ENCODE data around the gene TGFBR3. TPM values are rescaled to one million over a fixed set of nuclear protein-coding genes. Genes with fewer than 3 reads are reported as not detected.
A peak's percentile ranks its signal among the peaks of the same experiment; 100 is the strongest.

Gene TGFBR3
- polyA plus RNA-seq, 3 donors = 91.8 to 124 (median 95.6) TPM

DNA sequence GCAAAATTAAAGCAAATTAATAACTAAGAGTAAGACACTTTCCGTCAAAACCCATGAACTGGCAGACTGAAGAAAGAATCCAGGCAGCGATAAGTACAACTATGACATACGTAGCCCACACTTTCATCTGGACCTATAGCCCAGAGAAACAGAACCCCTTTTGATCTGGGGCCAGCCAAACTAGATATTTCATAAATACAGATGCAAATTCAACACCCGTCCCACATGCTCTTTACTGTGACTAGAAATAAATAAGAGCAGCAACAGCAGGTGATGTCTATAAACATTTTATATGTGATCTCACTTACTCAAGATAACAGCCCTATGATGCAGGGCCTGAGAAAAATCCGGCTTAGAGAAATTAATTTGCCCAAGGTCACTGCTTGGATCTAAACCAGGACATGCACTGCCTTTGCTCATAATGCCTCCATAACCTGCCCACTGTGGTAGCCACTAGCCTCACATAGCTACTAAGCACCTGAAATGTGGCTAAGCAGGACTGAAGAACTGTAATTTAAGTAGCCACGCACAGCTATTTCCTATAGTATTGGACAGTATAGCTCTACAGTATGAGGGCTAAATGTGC, 130.2 kb downstream of the TGFBR3 start:
- DNase-seq (ENCODE audit: extremely low read depth in 1 of 11, low read depth in 9 of 11, low spot score in 4 of 11) = no peak

DNA sequence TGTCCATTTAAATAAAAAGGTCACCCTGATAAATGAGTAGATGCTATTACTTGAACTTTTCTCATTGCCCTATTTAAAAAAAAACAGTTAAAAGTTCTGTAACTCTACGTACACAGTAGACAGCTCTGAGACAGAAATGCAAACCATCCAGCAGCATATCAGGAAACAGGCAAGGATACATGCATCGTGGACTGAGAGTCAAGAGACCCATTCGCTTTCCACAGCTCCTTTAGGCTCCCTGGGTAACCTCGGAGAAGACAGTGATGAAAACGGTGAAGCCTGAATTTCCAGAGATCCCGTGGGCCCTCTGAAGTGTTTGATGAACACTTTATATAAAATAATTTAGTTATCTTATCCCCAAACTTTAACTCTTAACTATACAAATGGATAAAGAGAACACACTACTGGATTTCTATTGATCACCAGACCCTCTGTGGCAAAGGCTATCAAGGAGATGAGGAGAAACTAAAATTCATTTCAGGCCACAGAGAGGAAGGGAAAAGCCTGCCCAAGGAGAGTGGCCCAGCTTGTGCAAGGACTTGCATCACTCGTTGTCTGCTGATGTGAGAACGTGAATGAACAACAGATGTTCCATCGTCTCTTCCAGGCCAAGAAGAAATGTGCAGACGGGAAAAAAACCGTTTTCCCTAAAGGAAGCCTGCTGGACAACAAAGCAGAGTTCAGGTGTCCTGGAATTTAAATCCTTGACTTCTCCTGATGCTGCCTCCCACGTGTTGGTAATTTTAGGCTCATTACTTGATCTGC, 131.0 kb downstream of the TGFBR3 start:
- no peak for DNase-seq (ENCODE audit: extremely low read depth in 1 of 11, low read depth in 9 of 11, low spot score in 4 of 11)

DNA sequence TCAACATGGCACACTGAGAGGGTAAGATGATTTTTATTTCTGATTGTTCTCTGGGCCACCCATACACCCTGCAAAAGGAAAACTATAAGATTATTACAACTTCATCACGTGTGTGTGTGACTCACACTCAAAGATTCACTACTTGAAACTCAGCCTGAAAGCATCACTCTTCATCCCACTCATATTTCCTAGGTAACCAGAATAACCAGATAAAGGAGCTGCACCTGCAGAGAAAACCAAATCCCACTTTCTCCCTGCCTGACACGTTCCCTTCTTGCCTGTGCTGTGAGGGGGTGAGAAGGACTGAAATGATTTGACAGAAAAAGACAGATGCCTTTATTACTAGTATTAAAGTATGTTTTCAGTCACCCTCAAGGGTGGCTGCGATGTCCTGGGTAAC, 131.6 kb downstream of the TGFBR3 start:
- no peak for DNase-seq (ENCODE audit: extremely low read depth in 1 of 11, low read depth in 9 of 11, low spot score in 4 of 11)

DNA sequence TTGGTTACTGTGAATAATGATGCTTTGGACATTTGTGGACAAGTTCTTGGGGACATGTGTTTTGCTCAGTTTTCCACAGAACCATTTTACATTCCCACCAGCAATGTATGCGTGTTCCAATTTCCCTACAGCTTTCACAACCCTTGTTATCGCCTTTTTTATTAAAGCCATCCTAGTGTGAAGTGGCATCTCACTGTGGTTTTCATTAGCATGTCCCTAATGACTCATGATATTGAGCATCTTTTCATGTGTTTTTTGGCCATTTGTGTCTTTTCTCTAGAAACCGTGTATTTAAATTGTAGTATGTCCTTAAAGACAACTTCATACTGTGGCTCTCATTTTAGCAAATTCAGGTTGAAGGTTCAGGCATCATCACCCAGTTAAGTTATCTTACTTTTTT, 132.1 kb downstream of the TGFBR3 start:
- no peak for DNase-seq (ENCODE audit: extremely low read depth in 1 of 11, low read depth in 9 of 11, low spot score in 4 of 11)

DNA sequence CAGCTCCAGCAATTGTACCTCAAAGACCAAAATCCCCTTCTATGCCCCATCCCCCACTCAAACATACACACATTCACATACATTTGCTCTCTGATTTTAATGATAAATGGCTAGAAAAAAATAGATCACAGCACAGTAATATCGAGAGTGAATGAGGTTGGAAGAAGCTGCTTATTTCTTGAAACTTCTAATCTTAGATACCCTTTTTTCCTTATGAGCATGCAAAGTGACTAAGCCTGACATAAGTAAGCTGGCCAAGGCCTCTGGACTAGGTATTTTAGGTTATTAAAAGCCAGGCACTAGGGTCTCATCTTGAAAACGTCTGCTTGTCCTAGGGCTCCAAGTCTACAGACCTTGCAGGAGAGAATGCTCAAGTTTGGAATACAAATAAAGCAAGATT, 133.6 kb downstream of the TGFBR3 start:
- DNase-seq (ENCODE audit: extremely low read depth in 1 of 11, low read depth in 9 of 11, low spot score in 4 of 11) = no peak

DNA sequence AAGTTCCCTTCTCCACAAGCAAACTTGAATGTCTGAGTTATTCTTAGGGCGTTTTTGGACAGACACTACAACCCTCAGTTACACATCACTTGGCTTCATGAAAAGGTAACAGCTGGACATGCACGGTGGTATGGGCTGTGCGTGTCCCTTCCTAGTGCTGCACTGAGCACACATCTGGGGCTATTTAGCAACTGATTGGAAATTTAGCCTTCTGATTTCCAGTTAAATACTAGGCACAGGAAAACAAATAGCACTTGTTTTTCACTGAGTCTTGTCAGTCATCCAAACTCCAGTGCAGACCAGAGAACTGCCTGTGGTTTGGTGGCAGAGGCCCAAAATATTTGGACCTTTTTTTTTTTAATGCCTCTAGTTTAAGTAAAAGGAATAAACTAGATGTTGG, 134.7 kb downstream of the TGFBR3 start:
- DNase-seq (ENCODE audit: extremely low read depth in 1 of 11, low read depth in 9 of 11, low spot score in 4 of 11) = no peak

DNA sequence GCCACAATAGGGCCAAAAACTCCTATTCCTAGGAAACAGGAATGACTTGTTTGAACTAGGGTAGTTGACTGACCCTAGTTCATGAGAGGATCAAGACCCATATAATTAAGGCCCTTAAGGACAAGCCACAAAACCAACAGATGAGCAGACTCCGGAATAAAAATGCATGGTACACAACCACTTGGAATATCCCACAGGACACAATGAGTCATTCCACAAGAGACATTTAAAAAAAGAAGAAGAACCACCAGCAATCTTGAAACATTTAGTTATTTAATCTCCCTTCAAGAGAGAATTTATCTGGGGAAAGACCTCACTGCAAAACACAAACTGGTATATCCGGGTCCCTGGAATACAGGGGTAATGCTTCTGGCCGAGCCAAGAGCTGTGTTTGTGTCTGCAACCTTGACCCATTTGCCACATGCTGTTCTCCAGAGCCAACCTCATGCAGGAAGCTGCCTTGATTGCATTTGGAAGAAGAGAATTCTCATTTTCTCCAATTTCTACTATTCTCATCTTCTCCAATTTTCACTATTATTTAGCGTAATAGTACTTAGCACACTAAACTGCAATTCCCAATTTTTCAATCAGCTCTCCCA, 135.5 kb downstream of the TGFBR3 start:
- no peak for DNase-seq (ENCODE audit: extremely low read depth in 1 of 11, low read depth in 9 of 11, low spot score in 4 of 11)

DNA sequence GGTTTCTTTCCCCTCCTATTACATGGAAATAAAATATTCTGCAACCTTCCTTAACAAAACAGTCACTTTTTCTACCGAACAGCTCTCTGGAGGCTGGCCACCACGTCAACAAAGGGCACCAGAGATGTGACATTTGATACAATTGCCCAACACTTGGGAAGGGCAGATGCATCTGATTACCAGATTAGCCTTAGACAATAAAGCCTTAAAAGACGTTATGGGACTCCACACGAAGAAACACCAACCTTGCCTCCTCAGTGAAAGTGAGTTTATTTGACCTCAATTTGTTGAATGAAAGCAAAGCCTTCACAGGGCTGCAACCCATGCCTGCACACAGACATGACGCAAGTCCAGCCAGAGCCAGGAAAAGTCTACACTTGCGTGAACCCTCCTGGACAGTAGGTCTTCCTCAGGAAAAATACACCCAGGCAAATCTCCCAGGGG, 136.1 kb downstream of the TGFBR3 start:
- no peak for DNase-seq (ENCODE audit: extremely low read depth in 1 of 11, low read depth in 9 of 11, low spot score in 4 of 11)

DNA sequence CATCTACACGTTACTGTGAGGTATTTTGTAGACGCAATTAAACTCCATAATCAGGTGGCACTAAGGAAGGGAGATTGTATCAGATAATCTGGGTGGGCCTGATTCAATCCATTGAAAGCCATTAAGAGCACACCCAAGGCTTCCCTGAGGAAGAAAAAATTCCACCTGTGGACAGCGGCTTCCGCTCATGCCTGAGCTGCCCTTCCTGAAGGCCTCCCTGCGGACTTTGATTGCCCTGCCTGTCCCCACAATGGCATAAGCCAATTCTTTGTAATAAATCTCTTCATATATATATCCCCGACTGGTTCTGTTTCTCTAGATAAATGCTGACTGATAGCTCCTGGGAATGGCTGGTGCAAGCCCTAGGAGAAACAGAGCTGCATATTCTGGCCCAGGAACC, 138.3 kb downstream of the TGFBR3 start:
- no peak for DNase-seq (ENCODE audit: extremely low read depth in 1 of 11, low read depth in 9 of 11, low spot score in 4 of 11)

DNA sequence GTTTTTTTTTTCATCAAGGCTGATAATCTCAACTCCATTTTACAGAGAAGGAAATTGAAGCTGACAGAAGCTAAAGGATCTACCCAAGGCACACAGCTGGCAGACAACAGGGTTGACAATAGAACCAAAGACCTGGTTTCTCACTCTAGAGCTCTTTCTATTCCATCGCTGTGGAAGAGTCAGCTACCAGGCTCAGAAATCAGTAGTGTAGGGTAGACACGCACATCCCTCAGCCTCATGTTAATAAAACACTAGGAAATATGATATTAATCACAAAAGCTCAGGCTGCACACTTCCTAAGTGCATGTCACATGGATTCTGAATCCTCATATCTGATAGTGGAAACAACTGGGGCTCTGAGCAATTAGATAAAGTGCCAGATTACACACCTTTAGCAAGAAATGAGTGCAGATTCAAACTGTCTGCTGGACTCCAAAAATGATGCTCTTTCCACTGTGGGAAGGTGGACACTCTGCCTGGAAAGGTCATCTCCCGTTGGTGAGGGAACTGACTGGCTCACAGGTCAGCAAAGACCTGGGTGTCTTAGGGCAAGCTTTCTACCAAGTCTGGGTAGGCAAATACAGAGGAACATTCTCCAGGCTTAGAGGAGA, 139.1 kb downstream of the TGFBR3 start:
- DNase-seq (ENCODE audit: extremely low read depth in 1 of 11, low read depth in 9 of 11, low spot score in 4 of 11) = no peak

DNA sequence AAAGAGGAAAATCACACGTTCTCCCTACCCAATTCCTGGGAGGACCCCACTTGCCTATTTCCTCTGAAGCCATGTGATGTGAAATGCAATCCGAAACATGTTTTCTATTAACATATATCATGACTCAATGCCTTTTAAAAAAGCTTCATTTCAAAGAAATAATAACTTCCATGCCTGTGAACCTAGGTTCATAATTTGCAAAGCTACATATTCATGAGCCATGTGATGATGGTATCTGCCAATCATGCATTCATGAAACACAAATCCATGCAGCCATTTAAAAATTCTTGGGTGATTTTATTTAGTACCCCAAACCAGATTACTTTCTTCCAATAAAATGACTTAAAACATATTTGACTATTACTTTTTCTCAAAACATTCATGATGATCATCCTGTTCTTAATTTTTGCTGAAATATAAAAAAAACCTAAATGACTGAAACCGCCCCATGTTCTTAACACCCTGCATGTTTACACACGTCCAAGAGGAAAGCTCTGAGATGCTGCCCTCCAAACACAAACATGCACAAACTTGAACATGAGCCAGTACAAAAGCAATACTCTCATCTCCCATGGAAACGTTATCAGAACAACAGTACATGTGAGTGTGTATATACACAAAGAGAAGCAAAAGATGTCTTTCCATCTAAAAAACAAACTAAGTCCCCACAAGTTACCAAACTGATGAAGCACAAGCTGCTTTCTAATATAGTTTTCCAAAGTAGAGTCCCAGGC, 140.1 kb downstream of the TGFBR3 start:
- no peak for DNase-seq (ENCODE audit: extremely low read depth in 1 of 11, low read depth in 9 of 11, low spot score in 4 of 11)

DNA sequence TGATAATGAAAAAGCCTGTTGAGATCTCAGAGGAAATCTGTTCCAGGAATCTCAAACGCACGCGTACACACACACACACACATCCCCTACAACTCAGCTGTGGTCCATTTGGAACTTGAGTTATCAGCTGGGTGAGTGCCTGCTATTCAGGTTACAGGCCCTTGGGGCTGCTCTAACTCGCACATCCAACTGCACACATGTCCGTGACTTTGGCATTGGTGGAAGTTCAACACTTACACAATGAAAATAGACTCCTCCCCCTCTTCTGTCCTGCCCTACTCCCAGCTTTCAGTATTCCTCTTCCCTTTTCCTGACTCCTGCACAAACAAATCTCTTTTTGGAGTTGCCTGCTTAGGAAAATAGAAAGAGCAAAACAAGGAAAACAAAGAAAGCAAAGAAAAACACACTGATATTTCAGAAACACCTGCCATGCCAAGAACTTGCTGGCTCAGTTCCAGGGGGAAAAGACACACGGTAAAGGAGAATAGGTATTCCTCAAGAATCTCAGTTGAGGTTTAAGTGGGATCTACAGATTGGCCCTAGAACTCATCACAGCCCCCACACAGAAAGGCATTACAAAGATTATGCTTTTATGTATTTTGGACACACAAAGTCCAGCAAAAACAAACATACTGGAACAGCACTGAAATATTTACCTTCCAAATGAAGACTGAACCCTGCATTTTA, 140.9 kb downstream of the TGFBR3 start:
- no peak for DNase-seq (ENCODE audit: extremely low read depth in 1 of 11, low read depth in 9 of 11, low spot score in 4 of 11)

DNA sequence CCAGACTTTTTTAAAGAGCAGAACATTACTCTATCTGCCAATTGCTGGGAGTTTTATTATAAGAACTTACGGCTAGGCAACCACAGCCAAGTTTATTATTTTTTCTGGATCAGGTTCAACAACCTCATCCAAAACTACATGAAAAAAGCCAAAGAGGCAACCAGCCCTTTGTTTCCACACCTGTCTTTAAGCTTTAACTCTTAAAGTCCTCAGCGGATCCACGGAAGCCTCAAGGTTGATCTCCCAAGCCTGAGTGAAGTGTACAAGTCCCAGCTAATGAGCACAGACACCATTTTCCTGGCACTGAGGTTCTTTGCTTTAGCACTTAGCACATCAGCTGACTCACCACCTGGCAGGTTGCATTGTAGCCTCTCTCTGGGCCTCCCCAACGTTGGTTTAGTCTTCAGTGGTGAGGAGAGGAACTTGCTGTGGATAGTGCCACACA, 143.1 kb downstream of the TGFBR3 start:
- no peak for DNase-seq (ENCODE audit: extremely low read depth in 1 of 11, low read depth in 9 of 11, low spot score in 4 of 11)

DNA sequence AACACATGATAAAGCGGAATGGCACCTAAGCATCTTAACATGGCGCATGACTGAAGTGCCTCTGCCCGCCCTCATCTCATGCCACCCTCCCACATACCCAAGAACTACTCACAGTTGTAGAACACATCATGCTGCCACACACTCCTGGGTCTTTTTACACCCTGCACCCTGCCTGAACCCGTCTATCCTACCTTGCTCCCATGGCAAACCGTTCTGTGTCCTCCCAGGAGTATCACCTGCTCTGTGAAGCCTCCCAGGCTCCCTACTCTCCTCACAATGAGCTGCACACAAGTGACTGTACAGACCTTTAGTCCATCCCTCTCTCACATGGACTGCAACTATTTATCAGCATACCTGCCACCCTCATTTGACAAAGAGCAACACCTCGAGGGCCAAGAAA, 144.0 kb downstream of the TGFBR3 start:
- DNase-seq (ENCODE audit: extremely low read depth in 1 of 11, low read depth in 9 of 11, low spot score in 4 of 11) = no peak

DNA sequence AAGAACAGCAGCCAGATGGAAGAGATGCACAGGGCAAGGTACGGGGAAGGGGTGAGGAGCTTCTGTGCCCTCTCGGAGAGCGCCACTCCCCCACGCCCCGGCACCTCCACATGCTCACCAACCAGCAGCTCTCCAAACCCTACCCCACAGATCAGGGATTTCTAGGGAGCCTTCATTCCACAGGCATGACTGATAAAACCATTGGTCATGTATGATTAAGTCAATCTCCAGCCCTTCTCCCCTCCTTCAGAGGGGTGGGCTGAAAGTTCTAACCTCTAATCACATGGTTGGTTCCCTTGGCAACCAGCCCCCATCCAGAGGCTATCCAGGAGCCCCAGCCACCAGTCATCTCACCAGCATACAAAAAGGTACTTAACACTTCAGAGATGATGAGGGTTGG, 144.7 kb downstream of the TGFBR3 start:
- no peak for DNase-seq (ENCODE audit: extremely low read depth in 1 of 11, low read depth in 9 of 11, low spot score in 4 of 11)

DNA sequence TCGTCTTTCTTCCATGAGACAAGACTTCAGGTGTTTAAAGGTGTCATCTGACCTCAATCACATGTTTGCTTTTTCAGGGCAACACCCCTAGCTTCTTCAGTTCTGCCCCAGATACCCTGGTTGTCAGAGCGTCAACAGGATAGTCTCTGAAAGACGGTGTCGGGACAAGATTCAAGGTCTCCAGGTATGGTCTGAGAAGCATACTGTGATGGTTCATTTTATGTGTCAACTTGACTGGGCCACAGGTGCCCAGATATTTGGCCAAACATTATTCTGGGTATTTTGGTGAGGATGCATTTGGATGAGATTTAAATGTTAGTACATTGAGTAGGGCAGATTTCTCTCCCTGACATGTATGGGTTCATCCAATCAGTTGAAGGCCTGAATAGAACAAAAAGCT, 148.3 kb downstream of the TGFBR3 start:
- DNase-seq (ENCODE audit: extremely low read depth in 1 of 11, low read depth in 9 of 11, low spot score in 4 of 11) = no peak

DNA sequence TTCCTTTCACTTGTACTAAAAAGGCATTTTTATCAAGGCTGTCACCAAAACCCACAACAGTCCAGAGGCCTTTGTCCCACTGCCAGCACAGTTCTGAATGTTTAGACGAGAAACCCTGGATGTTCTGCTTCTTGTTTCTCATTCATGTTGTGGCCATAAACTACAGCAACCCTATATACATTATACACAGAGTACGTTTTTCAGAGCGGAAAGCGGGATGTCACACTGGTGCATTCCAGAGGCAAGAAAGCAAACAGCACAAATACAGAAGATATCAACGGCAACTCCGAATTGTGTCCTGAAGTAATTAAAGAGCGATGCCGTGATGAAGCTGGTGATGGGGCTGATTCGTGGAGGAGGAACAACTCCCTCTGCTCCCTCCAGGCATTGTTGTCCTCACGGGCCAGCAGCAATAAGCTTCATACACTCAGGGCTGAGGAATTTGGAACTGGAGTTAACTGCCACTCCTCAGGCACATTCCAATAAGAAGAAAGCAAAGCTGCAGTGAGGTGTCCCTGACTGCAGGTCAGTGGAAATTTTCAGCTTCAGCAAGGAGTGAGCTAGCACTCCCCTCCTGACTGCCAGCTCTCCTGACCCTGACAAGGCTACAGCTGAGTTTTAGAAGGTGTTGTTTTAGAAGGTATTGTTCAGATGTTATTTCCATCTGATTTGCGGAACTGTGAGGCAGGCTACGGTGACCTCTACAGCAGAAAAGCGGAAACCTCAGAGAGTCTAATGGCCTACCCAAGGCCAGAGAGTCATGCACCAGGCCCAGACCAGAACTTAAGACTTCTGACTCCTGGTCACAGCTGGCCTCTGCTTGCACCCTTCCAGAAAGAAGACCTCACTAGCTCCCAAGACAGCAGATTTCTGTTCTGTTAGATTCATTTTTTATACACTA, 149.0 kb downstream of the TGFBR3 start:
- peak in 6 of 11 donors; percentile 52 to 82 (median 66) for DNase-seq (ENCODE audit: extremely low read depth in 1 of 11, low read depth in 9 of 11, low spot score in 4 of 11)

DNA sequence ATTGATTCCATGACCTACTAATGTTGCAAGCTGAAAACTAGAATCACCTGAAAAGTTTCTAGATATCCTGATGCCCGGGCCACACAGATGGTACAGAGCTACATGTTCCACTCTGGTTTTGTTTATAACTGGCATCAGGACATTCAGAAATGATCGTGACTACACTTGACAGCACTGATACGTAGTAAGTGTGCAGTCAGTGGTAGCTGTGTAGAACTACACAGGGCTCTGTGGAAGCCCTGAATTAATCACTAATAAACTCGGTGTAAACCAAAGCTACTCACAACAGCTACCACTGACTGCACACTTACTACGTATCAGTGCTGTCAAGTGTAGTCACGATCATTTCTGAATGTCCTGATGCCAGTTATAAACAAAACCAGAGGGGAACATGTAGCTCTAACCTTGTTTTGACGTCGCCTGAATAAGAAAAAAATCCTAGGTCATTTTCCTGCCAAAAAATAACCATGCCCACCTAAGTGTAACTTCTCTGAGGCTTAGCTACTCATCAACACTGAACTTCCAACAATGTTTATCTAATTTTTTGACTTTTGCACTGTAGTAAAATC, 149.7 kb downstream of the TGFBR3 start:
- no peak for DNase-seq (ENCODE audit: extremely low read depth in 1 of 11, low read depth in 9 of 11, low spot score in 4 of 11)

Data from renal cortex interstitium (tissue), 11 donors.